Fibroblast of skin of abdomen (primary cell): Measurements from ENCODE around the gene TDRD9.

ENCODE experiments used
- DNase-seq: peaks from one replicate; pipeline ENCODE4 v3.0.0-alpha.2; 2013

TDRD9 gene

DNA sequence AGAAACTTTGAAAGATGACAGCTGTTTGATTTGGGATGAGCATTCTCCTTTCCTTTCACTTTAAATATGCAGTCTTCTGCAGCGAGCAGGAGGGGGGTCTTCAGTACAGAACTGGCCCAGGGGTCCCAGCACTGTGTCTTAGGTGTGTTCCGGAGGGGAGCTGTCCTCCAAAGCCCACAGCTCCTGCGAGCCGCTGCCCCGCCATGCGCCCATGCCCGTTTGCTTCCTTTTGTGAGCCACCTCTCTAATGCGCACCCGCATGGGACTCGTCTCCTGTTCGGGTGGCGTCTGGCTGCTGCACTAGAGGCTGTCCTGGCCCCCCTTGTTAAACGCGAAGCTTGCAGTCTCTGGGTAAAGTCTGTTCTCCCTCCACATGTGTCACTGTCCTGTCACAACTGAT, 108.8 kb downstream of the TDRD9 start:
- DNase-seq = no peak

DNA sequence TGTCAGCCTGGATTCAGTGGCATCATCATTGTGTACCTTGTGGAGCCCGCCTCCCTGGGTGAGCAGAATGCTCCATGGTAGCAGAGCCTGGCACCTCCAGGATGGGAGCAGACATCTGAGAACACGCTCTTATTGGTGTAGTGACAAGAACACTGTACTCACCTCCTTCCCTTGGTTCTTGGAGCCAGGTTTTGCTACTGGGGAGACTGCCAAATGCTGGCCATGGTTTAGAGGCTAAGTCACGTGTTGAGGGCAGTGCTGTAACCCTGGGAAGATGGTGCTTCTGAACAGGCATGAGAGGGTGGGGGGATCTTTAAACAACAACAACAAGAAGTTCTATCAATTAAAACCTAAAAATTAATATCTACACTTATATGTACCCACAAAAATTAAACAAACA, 109.6 kb downstream of the TDRD9 start:
- no peak for DNase-seq

DNA sequence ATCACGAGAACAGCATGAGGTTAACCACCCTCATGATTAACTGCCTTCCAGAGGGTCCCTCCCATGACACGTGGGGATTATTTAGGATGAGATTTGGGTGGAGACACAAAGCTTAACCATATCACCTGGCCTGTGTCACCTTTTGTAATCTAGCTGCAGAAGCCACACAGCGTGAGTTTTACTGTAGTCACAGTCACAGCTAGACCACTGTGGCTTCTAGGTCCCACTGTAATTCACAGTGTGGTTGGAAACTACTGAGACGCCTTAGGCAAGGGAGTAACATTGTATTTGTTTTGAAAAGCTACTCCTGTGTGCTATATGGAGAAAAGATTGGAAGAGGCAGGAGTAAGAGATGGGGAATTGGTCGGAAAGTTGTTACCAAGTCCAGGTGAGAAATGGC, 111.0 kb downstream of the TDRD9 start:
- no peak for DNase-seq

- DNase-seq = no peak
Measured at GRCh38 chr14:104040539-104040938, 112.3 kb downstream of the TDRD9 start.

- no peak for DNase-seq
Measured at GRCh38 chr14:104041430-104042104, 113.3 kb downstream of the TDRD9 start.

- no peak for DNase-seq
Measured at GRCh38 chr14:104044016-104044415, 115.8 kb downstream of the TDRD9 start.

DNA sequence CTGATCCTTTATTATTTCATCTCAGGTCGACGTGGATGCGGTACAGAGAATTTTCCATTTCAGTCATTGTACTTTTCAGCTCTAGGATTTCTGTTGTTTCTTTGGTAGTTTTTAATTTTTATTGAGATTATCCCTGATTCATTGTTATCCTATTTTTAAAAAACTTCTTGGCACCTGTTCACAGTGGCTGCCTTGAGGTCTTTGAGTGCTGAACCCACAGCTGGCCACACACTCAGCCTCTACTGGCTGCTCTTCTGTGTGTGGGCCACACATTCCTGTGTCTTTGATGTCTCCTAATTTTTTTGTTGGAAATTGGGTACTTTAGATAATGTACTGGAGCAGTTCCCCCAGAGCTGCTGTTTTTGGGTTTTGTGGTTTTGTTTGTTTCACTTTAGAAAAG, 119.5 kb downstream of the TDRD9 start:
- DNase-seq = no peak

GRCh38 chr14:104048758-104049507, 120.7 kb downstream of the TDRD9 start:
- no peak for DNase-seq

GRCh38 chr14:104049576-104050240, 121.5 kb downstream of the TDRD9 start:
- no peak for DNase-seq

DNA sequence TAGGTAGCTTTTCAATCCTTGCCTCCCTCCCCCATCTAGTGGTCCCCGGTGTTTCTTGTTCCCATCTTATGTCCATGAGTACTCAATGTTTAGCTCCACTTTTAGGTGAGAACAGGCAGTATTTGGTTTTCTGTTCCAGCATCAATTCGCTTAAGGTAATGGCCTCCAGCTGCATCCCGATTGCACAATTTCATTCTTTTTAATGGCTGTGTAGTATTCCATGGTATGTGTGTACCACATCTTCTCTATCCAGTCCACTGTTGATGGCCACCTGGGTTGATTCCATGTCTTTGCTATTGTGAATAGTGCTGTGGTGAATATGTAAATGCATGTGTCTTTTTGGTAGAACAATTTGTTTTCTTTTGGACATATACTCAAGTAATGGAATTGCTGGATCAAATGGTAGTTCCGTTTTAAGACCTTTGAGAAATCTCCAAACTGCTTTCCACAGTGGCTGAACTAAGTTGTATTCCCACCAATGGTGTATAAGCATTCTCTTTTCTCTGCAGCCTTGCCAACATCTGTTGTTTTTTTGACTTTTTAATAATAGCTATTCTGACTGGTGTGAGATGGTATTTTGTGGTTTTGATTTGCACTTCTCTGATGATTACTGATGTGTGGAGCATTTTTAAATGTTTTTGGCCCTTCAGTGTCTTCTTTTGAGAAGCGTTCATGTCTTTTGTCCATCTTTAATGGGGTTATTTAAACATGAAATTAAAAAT, 123.0 kb downstream of the TDRD9 start:
- DNase-seq = no peak

DNA sequence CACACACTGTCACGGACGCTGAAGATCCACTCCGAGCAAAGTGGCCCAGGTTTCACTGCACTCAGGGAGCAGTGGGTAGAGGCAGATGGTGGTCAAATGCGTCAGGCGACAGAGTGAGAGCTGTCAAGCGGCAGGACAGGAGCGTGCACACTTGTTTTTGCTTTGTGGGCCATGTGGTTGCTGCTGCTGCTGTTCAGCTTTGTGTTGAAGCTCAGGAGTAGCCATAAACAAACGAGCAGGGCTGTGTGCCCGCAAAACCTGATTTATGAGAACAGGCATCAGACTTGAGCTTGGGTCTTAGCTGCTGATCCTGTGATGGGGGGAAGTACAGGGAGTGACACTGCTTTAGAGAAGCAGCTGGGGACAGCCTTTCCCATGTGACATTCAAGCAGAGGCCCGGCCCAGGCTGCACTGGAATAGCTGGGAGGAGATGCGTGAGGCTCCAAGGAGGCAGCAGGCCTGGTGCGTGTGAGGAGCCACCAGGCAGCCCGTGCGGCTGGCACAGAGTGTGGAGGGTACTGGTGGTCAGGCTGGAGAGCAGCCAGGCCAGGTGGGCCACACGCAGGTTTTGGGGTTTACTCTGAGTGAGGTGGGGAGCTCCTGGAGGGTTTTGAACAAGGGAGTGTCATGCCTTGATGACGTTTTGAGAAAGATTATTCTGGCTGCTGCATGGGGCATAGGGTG, 126.1 kb downstream of the TDRD9 start:
- DNase-seq = no peak

DNA sequence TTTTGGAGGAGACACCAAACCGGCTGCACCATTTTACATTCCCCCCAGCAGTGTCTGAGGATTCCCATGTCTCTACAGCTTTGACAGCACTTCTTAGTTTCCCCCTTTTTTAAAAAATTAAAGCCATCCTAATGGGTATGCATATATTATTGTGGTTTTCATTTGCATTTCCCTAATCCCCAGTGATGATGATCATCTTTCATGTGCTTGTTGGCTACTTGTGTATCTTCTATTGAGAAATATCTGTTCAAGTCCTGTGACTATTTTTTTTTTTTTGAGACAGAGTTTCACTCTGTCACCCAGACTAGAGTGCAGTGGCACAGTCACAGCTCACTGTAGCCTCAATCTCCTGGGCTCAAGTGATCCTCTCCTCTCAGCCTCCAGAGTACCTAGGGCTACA, 134.0 kb downstream of the TDRD9 start:
- DNase-seq = no peak

- DNase-seq = no peak
Measured at GRCh38 chr14:104064003-104064402, 135.7 kb downstream of the TDRD9 start.

DNA sequence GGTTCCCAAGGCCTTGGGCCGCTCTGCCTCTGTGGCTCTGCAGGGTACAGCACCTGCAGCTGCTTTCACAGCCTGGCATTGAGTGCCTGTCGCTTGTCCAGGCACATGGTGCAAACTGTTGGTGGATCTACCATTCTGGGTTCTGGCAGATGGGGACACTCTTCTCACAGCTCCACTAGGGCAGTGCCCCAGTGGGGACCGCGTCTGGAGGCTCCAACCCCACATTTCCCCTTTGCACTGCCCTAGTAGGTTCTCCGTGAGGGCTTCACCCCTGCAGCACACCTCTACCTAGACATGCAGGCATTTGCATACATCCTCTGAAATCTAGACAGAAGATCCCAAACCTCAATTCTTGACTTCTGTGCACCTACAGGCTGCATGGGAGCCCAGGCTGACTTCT, 138.0 kb downstream of the TDRD9 start:
- no peak for DNase-seq

DNA sequence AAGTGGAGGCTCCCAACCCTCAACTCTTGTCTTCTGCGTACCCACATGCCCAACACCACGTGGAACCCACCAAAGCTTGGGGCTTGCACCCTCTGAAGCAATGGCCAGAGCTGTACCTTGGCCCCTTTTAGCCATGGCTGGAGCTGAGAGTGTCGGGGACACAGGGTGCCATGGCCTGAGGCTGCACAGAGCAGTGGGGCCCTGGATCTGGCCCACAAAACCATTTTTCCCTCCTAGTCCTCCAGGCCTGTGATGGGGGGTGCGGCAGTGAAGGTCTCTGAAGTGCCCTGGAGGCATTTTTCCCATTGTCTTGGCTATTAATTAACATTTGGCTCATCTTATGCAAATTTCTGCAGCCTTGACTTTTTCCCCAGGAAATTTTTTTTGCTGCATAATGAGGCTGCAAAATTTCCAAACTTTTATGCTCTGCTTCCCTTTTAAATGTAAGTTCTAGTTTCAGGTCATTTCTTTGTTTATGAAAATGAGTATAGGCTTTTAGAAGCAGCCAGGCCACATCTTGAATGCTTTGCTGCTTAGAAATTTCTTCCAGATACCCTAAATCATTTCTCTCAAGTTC, 138.6 kb downstream of the TDRD9 start:
- no peak for DNase-seq

- DNase-seq = no peak
Measured at GRCh38 chr14:104069541-104069940, 141.3 kb downstream of the TDRD9 start.

GRCh38 chr14:104072586-104072985, 144.3 kb downstream of the TDRD9 start:
- no peak for DNase-seq

DNA sequence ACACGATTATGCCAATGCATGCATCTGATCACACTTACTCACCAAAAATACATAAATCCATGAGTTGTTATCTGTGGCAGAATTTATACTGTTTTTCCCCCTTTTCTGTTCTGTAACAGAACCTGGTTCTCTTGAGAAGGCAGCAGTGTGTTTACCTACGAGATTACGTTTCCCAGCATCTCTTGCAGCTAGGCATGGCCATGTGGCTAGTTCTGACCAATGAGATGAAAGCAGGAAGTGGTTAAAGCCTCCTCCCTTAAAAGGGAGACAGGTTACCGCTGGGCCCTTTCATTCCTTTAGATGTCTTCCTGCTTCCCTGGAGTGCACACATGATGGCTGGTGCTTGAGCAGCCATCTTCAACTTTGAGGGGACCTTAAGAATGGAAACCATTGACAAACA, 145.5 kb downstream of the TDRD9 start:
- DNase-seq = no peak

DNA sequence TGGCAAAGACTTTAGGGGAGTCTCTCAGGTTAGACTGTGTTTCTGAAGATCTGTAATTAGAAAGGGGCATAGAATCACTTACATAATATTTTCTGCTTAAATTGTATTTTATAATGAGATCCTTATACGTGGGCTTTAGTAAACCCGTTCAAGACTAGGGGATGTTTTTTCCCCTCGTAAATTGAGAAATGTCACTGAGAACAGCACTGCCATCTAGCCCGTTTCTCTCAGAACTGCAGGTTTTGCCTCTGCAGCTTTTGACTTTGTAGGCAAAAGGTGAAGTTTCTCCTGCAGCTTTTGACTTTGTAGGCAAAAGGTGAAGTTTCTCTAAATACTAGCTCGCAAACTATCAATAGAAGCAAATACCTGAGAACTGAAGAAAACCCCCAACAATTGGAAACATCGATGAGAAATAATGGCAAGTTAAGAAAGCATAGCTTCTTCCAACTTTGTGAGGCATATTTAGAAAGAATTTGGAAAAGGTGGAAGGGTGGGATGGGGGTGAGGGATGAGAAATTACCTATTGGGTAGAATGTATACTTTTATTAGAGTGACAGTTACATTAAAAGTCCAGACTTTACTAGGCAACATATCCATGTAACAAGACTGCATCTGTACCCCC, 147.4 kb downstream of the TDRD9 start:
- no peak for DNase-seq

- DNase-seq = no peak
Measured at GRCh38 chr14:104076743-104077142, 148.5 kb downstream of the TDRD9 start.

DNA sequence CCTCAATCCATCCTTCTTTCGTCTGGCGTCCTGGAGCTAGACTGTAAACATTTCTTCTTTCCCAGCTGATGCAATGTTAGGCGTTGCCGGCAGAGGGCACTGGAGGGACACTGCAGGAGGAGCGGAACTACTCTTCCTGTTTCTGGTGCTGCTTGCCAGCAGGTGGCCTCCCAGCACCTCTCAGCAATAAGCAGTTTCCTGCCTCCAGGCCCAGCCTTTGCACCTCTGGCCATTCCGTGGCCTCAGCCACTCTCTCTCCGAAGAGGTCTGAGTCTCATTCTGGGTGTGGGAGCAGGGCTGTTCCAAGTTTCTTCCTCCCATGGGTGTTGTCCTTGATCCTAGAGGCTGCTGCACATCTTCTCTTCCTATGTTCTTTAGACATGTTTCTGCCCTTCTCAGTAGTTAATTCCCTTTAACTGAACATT, 149.8 kb downstream of the TDRD9 start:
- peak; percentile 80 for DNase-seq
